Naive thymus-derived CD4-positive, alpha-beta T cell (primary cell): Measurements from ENCODE around the gene VPS37D. TPM values are rescaled to one million over a fixed set of nuclear protein-coding genes. Genes with fewer than 3 reads are reported as not detected.

Source experiments
- ATAC-seq: fragments of 150-1000 bp; cut with Tn5 transposase; 2 replicates; pipeline ENCODE4 v1.10.0; 2021; ENCODE audit warnings: mild to moderate bottlenecking, moderate library complexity
- CTCF ChIA-PET: fragments of 350-600 bp; sonication (Branson Sonifier 250); formaldehyde crosslinking; loops from one replicate; lab custom pipeline; 2021; ENCODE audit warnings: antibody characterized with exemption; lab: Charles Lee
- POLR2A ChIA-PET: fragments of 350-600 bp; sonication (Branson Sonifier 250); formaldehyde crosslinking; loops from one replicate; lab custom pipeline; 2021; ENCODE audit warnings: antibody characterized with exemption, inconsistent platforms; lab: Charles Lee
- DNase-seq, 9 donors: peaks; one replicate each; pipeline versions ENCODE4 v3.0.0 to v3.0.0-alpha.2; 2020 to 2022; ENCODE audit warnings: mixed read lengths in 1 of 9
- H3K27ac ChIP-seq: one replicate; pipeline ENCODE4 v1.7.0; 2013; ENCODE audit warnings: mild to moderate bottlenecking, low read depth, low read length, moderate library complexity
- H3K27me3 ChIP-seq, 2 donors: one replicate each; pipeline ENCODE4 v1.7.0; 2013; ENCODE audit warnings: low read length in 2 of 2, mild to moderate bottlenecking in 2 of 2, moderate library complexity in 2 of 2; ENCODE audit not compliant: control insufficient read depth in 2 of 2, insufficient read depth in 2 of 2
- H3K36me3 ChIP-seq, 3 experiments: 1 replicate in 2 of 3; 2 replicates in 1 of 3; pipeline ENCODE4 v1.7.0; 2013; ENCODE audit warnings: low read length in 3 of 3, mild to moderate bottlenecking in 3 of 3, moderate library complexity in 1 of 3; ENCODE audit not compliant: insufficient read depth in 3 of 3, control insufficient read depth in 2 of 3
- H3K4me1 ChIP-seq, 2 donors: one replicate each; pipeline ENCODE4 v1.7.0; 2013; ENCODE audit warnings: low read length in 2 of 2, mild to moderate bottlenecking in 2 of 2, moderate library complexity in 1 of 2; ENCODE audit not compliant: control insufficient read depth in 2 of 2, insufficient read depth in 2 of 2
- H3K4me3 ChIP-seq: 2 replicates; pipeline ENCODE4 v1.7.0; 2013; ENCODE audit warnings: mild to moderate bottlenecking, low read length
- H3K9me3 ChIP-seq, 3 experiments: 1 replicate in 2 of 3; 2 replicates in 1 of 3; pipeline ENCODE4 v1.7.0; 2013; ENCODE audit warnings: low read length in 3 of 3; ENCODE audit not compliant: control insufficient read depth in 2 of 3
- H3K27ac Mint-ChIP-seq, 9 donors: one replicate each; pipeline ENCODE4 v1.8.0; 2020 to 2022; ENCODE audit warnings: mixed read lengths in 9 of 9, mild to moderate bottlenecking in 8 of 9, moderate library complexity in 5 of 9, inconsistent platforms in 2 of 9
- H3K27me3 Mint-ChIP-seq, 5 donors: one replicate each; pipeline ENCODE4 v1.8.0; 2021 to 2022; ENCODE audit warnings: mixed read lengths in 5 of 5, mild to moderate bottlenecking in 1 of 5
- H3K36me3 Mint-ChIP-seq, 5 donors: one replicate each; pipeline ENCODE4 v1.8.0; 2020 to 2022; ENCODE audit warnings: mixed read lengths in 5 of 5, mild to moderate bottlenecking in 3 of 5, inconsistent platforms in 1 of 5
- H3K4me1 Mint-ChIP-seq, 7 donors: one replicate each; pipeline ENCODE4 v1.8.0; 2020 to 2022; ENCODE audit warnings: mixed read lengths in 7 of 7, mild to moderate bottlenecking in 3 of 7, inconsistent platforms in 1 of 7
- H3K4me3 Mint-ChIP-seq, 10 donors: one replicate each; pipeline ENCODE4 v1.8.0; 2020 to 2022; ENCODE audit warnings: mild to moderate bottlenecking in 10 of 10, mixed read lengths in 10 of 10, moderate library complexity in 6 of 10, inconsistent platforms in 2 of 10
- H3K9me3 Mint-ChIP-seq, 11 donors: one replicate each; pipeline ENCODE4 v1.8.0; 2020 to 2022; ENCODE audit warnings: mixed read lengths in 11 of 11, mild to moderate bottlenecking in 4 of 11, inconsistent platforms in 1 of 11, moderate library complexity in 1 of 11
- intact Hi-C, 2 donors: fragments of 100-400 bp; cut with micrococcal nuclease; formaldehyde crosslinking; loops; one replicate each; pipeline ENCODE4 v1.15.1; 2023
- polyA plus RNA-seq, 2 donors: library from polyadenylated mRNA; unstranded; fragments of 300-500 nt; fragmentation: Illumina TruSeq; gene quantifications; one replicate each; pipeline ENCODE4 v1.2.3, GENCODE V29; 2021
- total RNA-seq, 6 experiments: library from RNA in 5 of 6; stranded (reverse) in 5 of 6; gene quantifications; 1 replicate in 5 of 6; 2 replicates in 1 of 6; pipeline ENCODE4 v1.2.3 and lab custom pipeline; 2021 to 2026

The VPS37D gene
- total and polyA plus RNA-seq, 7 experiments from 2014 or later, result 0.22 to 0.85 (median 0.44) TPM; not detected in 4

DNA sequence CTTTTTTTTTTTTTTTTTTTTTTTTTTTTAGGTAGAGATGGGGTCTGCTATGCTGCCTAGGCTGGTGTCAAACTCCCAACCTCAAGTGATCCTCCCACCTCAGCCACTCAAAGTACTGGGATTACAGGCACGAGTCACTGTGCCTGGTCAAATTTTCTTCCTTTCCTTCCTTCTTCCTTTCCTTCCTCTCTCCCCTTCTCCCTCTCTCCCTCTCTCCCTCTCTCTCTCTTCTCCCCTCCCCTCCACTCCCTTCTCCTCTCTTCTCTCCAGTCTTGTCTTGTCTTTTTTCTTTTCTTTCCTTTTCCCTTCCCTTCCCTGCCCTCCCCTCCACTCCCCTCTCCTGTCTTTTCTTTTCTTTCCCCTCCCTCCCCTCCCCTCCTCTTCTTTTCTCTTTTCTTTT, 36.1 kb upstream of the VPS37D start:
- ATAC-seq, result no peak
- Mint-ChIP-seq H3K4me3 (no peak overlapping the region), H3K27ac (no peak overlapping the region), H3K4me1 (peaks cover 0 to 2% (median 0%) of the 10 kb centered on the region in 7 donors), H3K36me3 (peaks cover 0 to 4% (median 0%) of the 10 kb centered on the region in 5 donors), H3K9me3 (peaks cover 0 to 1% (median 0%) of the 10 kb centered on the region in 11 donors), H3K27me3 (peaks cover 39 to 67% (median 48%) of the 10 kb centered on the region in 5 donors)
- ChIA-PET POLR2A (no interaction called here), CTCF (no interaction called here)
- Histone ChIP-seq H3K4me3 (no peak overlapping the region), H3K4me1 (no peaks in the 10 kb centered on the region), H3K27ac (no peak overlapping the region), H3K36me3 (no peaks in the 10 kb centered on the region), H3K27me3 (no peaks in the 10 kb centered on the region), H3K9me3 (no peaks in the 10 kb centered on the region)
- intact Hi-C loops, result no loop called here
- DNase-seq, result no peak

DNA sequence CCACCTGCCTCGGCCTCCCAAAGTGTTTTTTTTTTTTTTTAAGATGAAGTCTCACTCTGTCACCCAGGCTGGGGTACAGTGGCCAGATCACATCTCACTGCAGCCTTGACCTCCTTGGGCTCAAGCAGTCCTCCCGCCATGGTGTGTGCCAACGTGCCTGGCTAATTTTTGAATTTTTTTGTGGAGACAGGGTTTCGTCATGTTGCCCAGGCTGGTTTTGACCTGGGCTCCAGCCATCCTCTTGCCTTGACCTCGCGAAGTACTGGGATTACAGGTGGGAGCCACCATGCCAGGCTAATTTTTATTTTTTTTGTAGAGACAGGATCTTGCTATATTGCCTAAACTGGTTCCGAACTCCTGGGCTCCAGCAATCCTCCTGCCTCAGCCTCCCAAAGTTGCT, 34.3 kb upstream of the VPS37D start:
- H3K36me3 Mint-ChIP-seq, result peaks cover 0 to 4% (median 0%) of the 10 kb centered on the region in 5 donors

GRCh38 chr7:73633844-73634243, 33.8 kb upstream of the VPS37D start:
- peaks cover 22 to 50% (median 36%) of the 10 kb centered on the region in 5 donors for H3K27me3 Mint-ChIP-seq

More for the DNA sequence above, 34.3 kb upstream of the VPS37D start:
- POLR2A ChIA-PET, result no interaction called here
- Histone ChIP-seq H3K36me3 (no peaks in the 10 kb centered on the region), H3K27ac (no peak overlapping the region), H3K9me3 (no peaks in the 10 kb centered on the region), H3K27me3 (no peaks in the 10 kb centered on the region), H3K4me3 (no peak overlapping the region), H3K4me1 (no peaks in the 10 kb centered on the region)
- CTCF ChIA-PET, result no interaction called here
- DNase-seq (no peak), ATAC-seq (no peak)
- no peak overlapping the region for H3K4me3 Mint-ChIP-seq
- peaks cover 0 to 2% (median 0%) of the 10 kb centered on the region in 7 donors for H3K4me1 Mint-ChIP-seq
- intact Hi-C loops, result no loop called here
- H3K27ac Mint-ChIP-seq, result no peak overlapping the region
- peaks cover 0 to 3% (median 0%) of the 10 kb centered on the region in 11 donors for H3K9me3 Mint-ChIP-seq
- H3K27me3 Mint-ChIP-seq, result peaks cover 27 to 55% (median 41%) of the 10 kb centered on the region in 5 donors

DNA sequence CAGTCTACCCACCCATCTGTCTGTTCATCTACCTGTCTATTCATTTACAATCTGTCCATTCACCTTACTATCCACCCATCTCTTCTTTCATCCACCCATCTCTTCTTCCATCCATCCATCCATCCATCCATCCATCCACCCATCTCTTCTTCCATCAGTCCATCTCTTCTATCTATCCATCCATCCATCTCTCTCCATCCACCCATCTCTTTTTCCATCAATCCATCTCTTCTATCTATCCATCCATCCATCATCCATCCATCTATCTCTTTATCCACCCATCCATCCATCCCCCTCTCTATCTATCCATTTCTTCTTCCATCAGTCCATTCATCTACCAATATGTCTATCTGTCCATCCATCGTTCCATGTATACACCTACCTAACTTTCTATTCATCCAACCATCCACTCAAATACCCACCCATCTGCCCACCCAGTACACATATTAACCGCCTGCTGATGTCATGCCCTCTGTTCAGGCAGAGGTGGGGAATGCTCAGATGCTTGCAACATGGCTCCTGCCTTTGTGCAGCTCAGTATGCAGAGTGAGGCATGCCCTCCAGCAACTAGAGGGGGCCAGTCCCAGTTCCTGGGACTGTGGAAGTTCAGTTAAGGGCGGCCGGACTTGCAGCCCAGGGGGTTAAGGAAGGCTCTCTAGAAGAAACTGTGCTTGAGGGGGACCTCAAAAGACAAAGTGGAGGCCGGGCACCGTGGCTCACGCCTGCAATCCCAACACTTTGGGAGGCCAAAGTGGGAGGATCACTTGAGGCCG, 32.0 kb upstream of the VPS37D start:
- H3K36me3 Mint-ChIP-seq, result peaks cover 0 to 4% (median 0%) of the 10 kb centered on the region in 5 donors
- intact Hi-C loops, result no loop called here
- H3K36me3 ChIP-seq, result no peaks in the 10 kb centered on the region
- ATAC-seq (no peak), DNase-seq (no peak)
- ChIA-PET CTCF (interaction anchor here (0.9 kb wide), 1 partner anchor 70 kb away, joined by 3 read pairs; no protein-coding TSS in a partner anchor), POLR2A (no interaction called here)
- peaks cover 0 to 6% (median 0%) of the 10 kb centered on the region in 11 donors for H3K9me3 Mint-ChIP-seq
- no peak overlapping the region for H3K27ac Mint-ChIP-seq
- no peak overlapping the region for H3K27ac ChIP-seq
- no peak overlapping the region for H3K4me3 Mint-ChIP-seq
- H3K9me3 ChIP-seq, result peaks cover 0 to under 1% (median 0%) of the 10 kb centered on the region in 3 experiments
- H3K4me1 ChIP-seq, result no peaks in the 10 kb centered on the region
- peaks cover 18 to 42% (median 31%) of the 10 kb centered on the region in 5 donors for H3K27me3 Mint-ChIP-seq
- no peaks in the 10 kb centered on the region for H3K27me3 ChIP-seq
- H3K4me3 ChIP-seq, result no peak overlapping the region
- peaks cover 0 to 2% (median 0%) of the 10 kb centered on the region in 7 donors for H3K4me1 Mint-ChIP-seq

More at GRCh38 chr7:73633844-73634243, 33.8 kb upstream of the VPS37D start:
- Mint-ChIP-seq H3K9me3 (peaks cover 0 to 3% (median 0%) of the 10 kb centered on the region in 11 donors), H3K4me3 (no peak overlapping the region), H3K4me1 (peaks cover 0 to 2% (median 0%) of the 10 kb centered on the region in 7 donors), H3K36me3 (peaks cover 0 to 4% (median 0%) of the 10 kb centered on the region in 5 donors), H3K27ac (no peak overlapping the region)
- intact Hi-C loops, result no loop called here
- Histone ChIP-seq H3K27me3 (no peaks in the 10 kb centered on the region), H3K4me1 (no peaks in the 10 kb centered on the region), H3K27ac (no peak overlapping the region), H3K36me3 (no peaks in the 10 kb centered on the region), H3K9me3 (no peaks in the 10 kb centered on the region), H3K4me3 (no peak overlapping the region)
- DNase-seq (no peak), ATAC-seq (no peak)
- POLR2A ChIA-PET, result no interaction called here
- CTCF ChIA-PET, result no interaction called here

- no peaks in the 10 kb centered on the region for H3K27me3 ChIP-seq
- CTCF ChIA-PET, result no interaction called here
Observed at GRCh38 chr7:73638911-73639310, 28.7 kb upstream of the VPS37D start.

DNA sequence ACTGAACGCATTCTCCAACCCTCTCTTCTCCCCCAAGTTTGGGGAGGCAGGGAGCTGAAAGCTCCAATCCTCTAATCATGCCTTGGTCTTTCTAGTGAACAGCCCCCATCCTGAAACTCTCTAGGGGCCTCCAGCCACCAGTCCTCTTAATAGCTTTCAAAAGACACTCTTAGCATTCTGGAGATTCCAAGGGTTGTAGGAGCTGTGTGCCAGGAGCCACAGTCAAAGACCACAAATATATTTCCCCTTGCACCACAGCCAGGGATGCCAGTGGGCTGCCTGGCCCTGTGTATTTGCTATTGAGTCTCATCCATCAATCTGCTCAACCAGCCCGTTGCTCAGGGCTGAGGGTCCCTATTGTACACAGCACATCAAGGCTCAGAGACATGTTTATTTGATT, 24.8 kb upstream of the VPS37D start:
- no peaks in the 10 kb centered on the region for H3K4me1 Mint-ChIP-seq
- POLR2A ChIA-PET, result no interaction called here
- H3K9me3 ChIP-seq, result peaks cover 0 to 16% (median 8%) of the 10 kb centered on the region in 3 experiments
- peaks cover 18 to 39% (median 25%) of the 10 kb centered on the region in 5 donors for H3K27me3 Mint-ChIP-seq
- H3K4me3 Mint-ChIP-seq, result no peak overlapping the region
- intact Hi-C loops, result no loop called here
- H3K9me3 Mint-ChIP-seq, result peaks cover 0 to 24% (median 7%) of the 10 kb centered on the region in 11 donors
- no peak overlapping the region for H3K27ac ChIP-seq
- CTCF ChIA-PET, result no interaction called here
- ATAC-seq (no peak), DNase-seq (no peak)
- H3K36me3 ChIP-seq, result no peaks in the 10 kb centered on the region
- no peak overlapping the region for H3K27ac Mint-ChIP-seq
- H3K4me3 ChIP-seq, result no peak overlapping the region
- peaks cover 0 to 4% (median 4%) of the 10 kb centered on the region in 5 donors for H3K36me3 Mint-ChIP-seq
- H3K4me1 ChIP-seq, result no peaks in the 10 kb centered on the region
- H3K27me3 ChIP-seq, result peaks cover 0 to 5% of the 10 kb centered on the region in 2 donors

More at GRCh38 chr7:73638911-73639310, 28.7 kb upstream of the VPS37D start:
- H3K36me3 Mint-ChIP-seq, result peaks cover 0 to 9% (median 4%) of the 10 kb centered on the region in 5 donors
- no peak overlapping the region for H3K4me3 Mint-ChIP-seq
- no peak overlapping the region for H3K4me3 ChIP-seq
- intact Hi-C loops, result no loop called here
- ATAC-seq (no peak), DNase-seq (no peak)
- H3K9me3 ChIP-seq, result peaks cover 0 to 16% (median 8%) of the 10 kb centered on the region in 3 experiments
- H3K27ac ChIP-seq, result no peak overlapping the region
- peaks cover 0 to 2% (median 0%) of the 10 kb centered on the region in 7 donors for H3K4me1 Mint-ChIP-seq
- POLR2A ChIA-PET, result no interaction called here
- no peaks in the 10 kb centered on the region for H3K36me3 ChIP-seq
- H3K9me3 Mint-ChIP-seq, result peaks cover 0 to 24% (median 8%) of the 10 kb centered on the region in 11 donors
- no peak overlapping the region for H3K27ac Mint-ChIP-seq
- peaks cover under 1 to 30% (median 20%) of the 10 kb centered on the region in 5 donors for H3K27me3 Mint-ChIP-seq
- H3K4me1 ChIP-seq, result no peaks in the 10 kb centered on the region
